GM12801 (cell line): ENCODE results near the gene SLC4A4.

Source experiments
- TF ChIP-seq, protein P1 (sequence below): IDR thresholded peaks from one replicate; pipeline ENCODE4 v1.5.1; 2011; ENCODE audit warnings: control low read depth; ENCODE audit not compliant: insufficient read length; ENCODE audit errors: extremely low read depth

The SLC4A4 gene

GRCh38 chr4:71355971-71356370 is 17.2 kb downstream of the SLC4A4 start:
- TF ChIP-seq, protein P1, sequence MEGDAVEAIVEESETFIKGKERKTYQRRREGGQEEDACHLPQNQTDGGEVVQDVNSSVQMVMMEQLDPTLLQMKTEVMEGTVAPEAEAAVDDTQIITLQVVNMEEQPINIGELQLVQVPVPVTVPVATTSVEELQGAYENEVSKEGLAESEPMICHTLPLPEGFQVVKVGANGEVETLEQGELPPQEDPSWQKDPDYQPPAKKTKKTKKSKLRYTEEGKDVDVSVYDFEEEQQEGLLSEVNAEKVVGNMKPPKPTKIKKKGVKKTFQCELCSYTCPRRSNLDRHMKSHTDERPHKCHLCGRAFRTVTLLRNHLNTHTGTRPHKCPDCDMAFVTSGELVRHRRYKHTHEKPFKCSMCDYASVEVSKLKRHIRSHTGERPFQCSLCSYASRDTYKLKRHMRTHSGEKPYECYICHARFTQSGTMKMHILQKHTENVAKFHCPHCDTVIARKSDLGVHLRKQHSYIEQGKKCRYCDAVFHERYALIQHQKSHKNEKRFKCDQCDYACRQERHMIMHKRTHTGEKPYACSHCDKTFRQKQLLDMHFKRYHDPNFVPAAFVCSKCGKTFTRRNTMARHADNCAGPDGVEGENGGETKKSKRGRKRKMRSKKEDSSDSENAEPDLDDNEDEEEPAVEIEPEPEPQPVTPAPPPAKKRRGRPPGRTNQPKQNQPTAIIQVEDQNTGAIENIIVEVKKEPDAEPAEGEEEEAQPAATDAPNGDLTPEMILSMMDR: no peak

GRCh38 chr4:71356924-71357663 is 18.3 kb downstream of the SLC4A4 start:
- TF ChIP-seq, protein P1: no peak

DNA sequence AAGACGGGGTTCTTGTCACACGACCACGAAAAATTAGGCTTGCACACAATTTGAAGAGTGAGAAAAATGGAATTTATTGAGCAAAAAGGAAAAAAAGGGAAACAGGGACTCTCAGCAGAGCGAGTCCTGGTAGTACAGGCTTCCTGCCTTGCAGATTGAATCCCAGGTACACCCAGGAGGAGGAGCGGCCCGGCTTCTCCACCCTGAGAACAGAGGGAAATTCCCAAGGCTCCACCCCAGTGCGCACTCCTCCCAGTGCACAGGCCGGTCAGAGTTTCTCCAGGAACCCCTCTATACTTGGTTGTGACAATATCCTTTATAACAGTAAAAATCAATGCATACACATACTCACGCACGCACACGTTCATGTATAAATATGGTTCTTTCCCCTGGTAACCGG is 22.0 kb downstream of the SLC4A4 start:
- TF ChIP-seq, protein P1: no peak

GRCh38 chr4:71361476-71361875 is 22.7 kb downstream of the SLC4A4 start:
- TF ChIP-seq, protein P1: no peak

GRCh38 chr4:71366766-71367165 is 27.9 kb downstream of the SLC4A4 start:
- TF ChIP-seq, protein P1: no peak

DNA sequence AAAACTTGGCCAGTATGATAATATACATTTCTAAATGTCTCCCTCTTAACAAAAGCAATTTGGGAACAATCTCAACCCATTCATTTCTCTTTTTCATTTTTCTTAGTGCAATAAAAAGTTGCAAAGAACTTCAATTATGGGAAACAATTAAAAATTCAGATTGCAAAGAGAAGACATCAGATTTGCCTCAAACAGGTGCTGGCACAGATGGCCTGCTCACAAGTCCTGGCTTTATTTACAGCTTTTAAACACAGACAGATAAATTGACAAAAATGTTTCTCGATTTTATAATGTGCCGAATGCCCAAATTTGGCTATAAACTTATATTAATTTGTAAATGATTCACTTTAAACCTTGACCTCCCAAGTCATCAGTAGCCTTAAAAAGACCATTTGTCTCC is 28.7 kb downstream of the SLC4A4 start:
- TF ChIP-seq, protein P1: no peak

DNA sequence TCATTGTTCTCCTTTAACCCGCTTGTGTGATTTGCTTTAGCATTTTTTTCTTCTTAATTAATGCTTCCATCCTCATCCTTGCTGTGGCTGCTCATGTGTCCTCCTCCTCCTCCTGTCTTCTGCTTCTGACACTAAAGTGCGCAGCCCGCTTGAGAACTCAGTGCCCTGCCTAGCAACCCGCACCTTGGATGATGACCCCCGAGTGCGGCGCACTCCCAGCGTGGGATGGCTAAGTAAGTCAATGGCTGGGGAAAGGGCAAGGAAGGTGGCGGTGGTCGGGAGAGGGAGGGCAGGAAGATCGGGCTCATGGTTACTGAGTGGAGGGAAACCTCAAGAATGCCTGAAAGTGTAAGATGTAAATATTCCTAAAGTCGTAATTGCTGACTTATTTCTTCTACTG is 30.1 kb downstream of the SLC4A4 start:
- TF ChIP-seq, protein P1: no peak
